GM19395 (cell line): ENCODE data around the gene DDX28.
"Not testable (repeated sequence)": the region's sequence is repeated elsewhere in the genome, so short reads cannot be mapped to it uniquely, and the experiment has no call there.

ENCODE experiments used
- ATAC-seq: cut with Tn5 transposase; IDR thresholded peaks from one replicate; pipeline ENCODE4 v1.9.1; 2021; ENCODE audit warnings: mild to moderate bottlenecking, moderate library complexity; ENCODE audit not compliant: unreplicated experiment

Gene DDX28

GRCh38 chr16:68040506-68041288, 17.7 kb upstream of the DDX28 start:
- peak; percentile 71 for ATAC-seq

GRCh38 chr16:68037841-68038597, 15.0 kb upstream of the DDX28 start:
- ATAC-seq, result no peak

GRCh38 chr16:68035227-68035626, 12.2 kb upstream of the DDX28 start:
- no peak for ATAC-seq

GRCh38 chr16:68033101-68033500, 10.1 kb upstream of the DDX28 start:
- no peak for ATAC-seq

GRCh38 chr16:68031951-68032350, 8.9 kb upstream of the DDX28 start:
- no peak for ATAC-seq

- not testable (repeated sequence) for ATAC-seq
These were observed 7.1 kb upstream of the DDX28 start for GRCh38 chr16:68030108-68030507.

GRCh38 chr16:68028996-68029395, 6.0 kb upstream of the DDX28 start:
- ATAC-seq, result no peak

GRCh38 chr16:68022278-68022727, 729 bp downstream of the DDX28 start:
- ATAC-seq, result no peak

- ATAC-seq, result no peak
These were observed 1.5 kb downstream of the DDX28 start for GRCh38 chr16:68021490-68021889.

GRCh38 chr16:68019167-68019680, 3.8 kb downstream of the DDX28 start:
- no peak for ATAC-seq

- ATAC-seq, result no peak
These were observed 7.4 kb downstream of the DDX28 start, which contains the start of gene DPEP2NB for GRCh38 chr16:68015681-68016080. TSS of gene DPEP2NB (minus strand) at chr16:68015911. CDS start at chr16:68015770, 141 bp downstream.

GRCh38 chr16:68013440-68013839, 9.6 kb downstream of the DDX28 start:
- ATAC-seq, result no peak

- not testable (repeated sequence) for ATAC-seq
These were observed 13.2 kb downstream of the DDX28 start for GRCh38 chr16:68009872-68010271.

GRCh38 chr16:68009157-68009735, 13.8 kb downstream of the DDX28 start:
- no peak for ATAC-seq

GRCh38 chr16:68005786-68006286, 17.2 kb downstream of the DDX28 start:
- no peak for ATAC-seq

GRCh38 chr16:68005211-68005610, 17.8 kb downstream of the DDX28 start:
- ATAC-seq, result no peak

- ATAC-seq, result no peak
These were observed 20.0 kb downstream of the DDX28 start for GRCh38 chr16:68003031-68003430.

GRCh38 chr16:68000450-68000849, 22.6 kb downstream of the DDX28 start:
- no peak for ATAC-seq

GRCh38 chr16:67999985-68000384, 23.0 kb downstream of the DDX28 start:
- ATAC-seq, result no peak

- not testable (repeated sequence) for ATAC-seq
These were observed 24.0 kb downstream of the DDX28 start, which contains the start of gene DPEP2 for GRCh38 chr16:67998779-67999688. TSS of gene DPEP2 (minus strand) at chr16:67999484. CDS start at chr16:67993212, 6,272 bp downstream.
